GM12878 (cell line): ENCODE measurements around the gene CACNA1B. TPM values are rescaled to one million over a fixed set of nuclear protein-coding genes. Genes with fewer than 3 reads are reported as not detected.

Experiments used
- ATAC-seq: fragments of 200-7000 bp; cut with Tn5 transposase; 3 replicates; pipeline ENCODE4 v1.9.1; 2020; ENCODE audit warnings: mild to moderate bottlenecking, moderate library complexity
- BruUV-seq: library from RNA; stranded (reverse); fragments of 400-500 nt; replicated peaks from 2 replicates; lab custom pipeline; 2021; lab: Mats Ljungman, UMichigan
- CTCF ChIA-PET: fragments of 300-600 bp; sonication (Branson Sonifier 250); formaldehyde crosslinking; extraction: SDS; loops from one replicate; lab custom pipeline; 2021; ENCODE audit warnings: inconsistent platforms; lab: Yijun Ruan, JAX
- POLR2A ChIA-PET: fragments of 350-600 bp; formaldehyde crosslinking; extraction: SDS; loops from one replicate; lab custom pipeline; 2021; ENCODE audit warnings: inconsistent platforms; lab: Charles Lee
- RAD21 ChIA-PET: fragments of 300-600 bp; sonication (Branson Sonifier 250); formaldehyde crosslinking; loops from one replicate; lab custom pipeline; 2023; ENCODE audit warnings: antibody characterized with exemption; ENCODE audit not compliant: unreplicated experiment; lab: Charles Lee
- SMC1A ChIA-PET: fragments of 300-600 bp; sonication (Branson Sonifier 250); formaldehyde crosslinking; loops from one replicate; lab custom pipeline; 2023; ENCODE audit not compliant: unreplicated experiment, uncharacterized antibody; lab: Charles Lee
- DNase-seq: peaks from one replicate; pipeline ENCODE4 v3.0.0-alpha.2; 2011; ENCODE audit warnings: low read depth, low spot score
- FAIRE-seq: peaks from 3 replicates; lab custom pipeline; 2011; peaks lifted over from hg19 to GRCh38; lab: Jason Lieb, UNC
- H2AFZ ChIP-seq: 2 replicates; pipeline ENCODE4 v1.6.0; 2011; ENCODE audit warnings: low read depth, low read length, control low read depth; ENCODE audit not compliant: control insufficient read depth
- H3K27ac ChIP-seq: 2 replicates; pipeline ENCODE4 v1.5.1; 2011; ENCODE audit warnings: control low read depth; ENCODE audit not compliant: control insufficient read depth, insufficient read depth
- H3K27me3 ChIP-seq, 2 experiments: replicated peaks in 1 of 2; 2 replicates each; pipeline versions ENCODE4 v1.6.0 to v1.6.1; 2011; ENCODE audit warnings: low read length in 1 of 2; ENCODE audit not compliant: control insufficient read depth in 2 of 2, insufficient read depth in 2 of 2
- H3K36me3 ChIP-seq, 2 experiments: 2 replicates each; pipeline ENCODE4 v1.5.1; 2011; ENCODE audit warnings: low read length in 1 of 2; ENCODE audit not compliant: control insufficient read depth in 2 of 2, insufficient read depth in 2 of 2
- H3K4me1 ChIP-seq: 2 replicates; pipeline ENCODE4 v1.6.1; 2011; ENCODE audit warnings: mild to moderate bottlenecking, low read length, moderate library complexity, mixed read lengths; ENCODE audit not compliant: control insufficient read depth, insufficient read depth
- H3K4me2 ChIP-seq: 2 replicates; pipeline ENCODE4 v1.6.0; 2011; ENCODE audit warnings: control low read depth; ENCODE audit not compliant: control insufficient read depth, insufficient read depth
- H3K4me3 ChIP-seq: fragments of 200-600 bp; sonication (generic); 2 replicates; pipeline ENCODE4 v1.5.1; 2016
- H3K79me2 ChIP-seq: 2 replicates; pipeline ENCODE4 v1.6.0; 2011; ENCODE audit warnings: low read length; ENCODE audit not compliant: control insufficient read depth, insufficient read depth
- H3K9ac ChIP-seq: 2 replicates; pipeline ENCODE4 v1.8.0; 2011; ENCODE audit warnings: low read length, control low read depth, mixed read lengths; ENCODE audit not compliant: control insufficient read depth, insufficient read depth
- H3K9me3 ChIP-seq: replicated peaks from 3 replicates; pipeline ENCODE4 v1.5.1; 2011; ENCODE audit warnings: mild to moderate bottlenecking, low read length; ENCODE audit not compliant: control insufficient read depth, insufficient read depth
- H4K20me1 ChIP-seq: 2 replicates; pipeline ENCODE4 v1.6.0; 2011; ENCODE audit not compliant: control insufficient read depth, insufficient read depth
- ASH2L ChIP-seq: fragments of 300-600, 200-600 bp; sonication (generic); IDR thresholded peaks from 2 replicates; pipeline ENCODE4 v1.6.1; 2017; ENCODE audit warnings: low read depth, mild to moderate bottlenecking, borderline replicate concordance
- CREB1 ChIP-seq: IDR thresholded peaks from 2 replicates; pipeline ENCODE4 v1.6.1; 2012; ENCODE audit warnings: low read depth, mild to moderate bottlenecking, inconsistent platforms
- EGR1 ChIP-seq, 2 experiments: IDR thresholded peaks; 1 replicate in 1 of 2; 2 replicates in 1 of 2; pipeline ENCODE4 v1.6.1; 2011 to 2012; ENCODE audit warnings: low read depth in 2 of 2, low read length in 2 of 2, borderline replicate concordance in 1 of 2, mild to moderate bottlenecking in 1 of 2, moderate library complexity in 1 of 2
- ETV6 ChIP-seq, 2 experiments: fragments of 450-650 bp in 1 of 2; IDR thresholded peaks in 1 of 2; conservative IDR thresholded peaks in 1 of 2; 2 replicates each; pipeline ENCODE4 v1.6.1; 2014; ENCODE audit warnings: antibody characterized with exemption in 1 of 2, borderline replicate concordance in 1 of 2, low read depth in 1 of 2, mild to moderate bottlenecking in 1 of 2, moderate library complexity in 1 of 2
- JUNB ChIP-seq: IDR thresholded peaks from 2 replicates; pipeline ENCODE4 v1.6.1; 2016; ENCODE audit warnings: antibody characterized with exemption, mild to moderate bottlenecking
- REST ChIP-seq: IDR thresholded peaks from 2 replicates; pipeline ENCODE4 v1.6.1; 2012; ENCODE audit warnings: mild to moderate bottlenecking, low read depth, low read length
- TCF3 ChIP-seq: IDR thresholded peaks from 2 replicates; pipeline ENCODE4 v1.6.1; 2012; ENCODE audit warnings: low read depth, mild to moderate bottlenecking, low read length, borderline replicate concordance; ENCODE audit not compliant: insufficient read depth
- ZNF592 ChIP-seq: fragments of 450-650 bp; IDR thresholded peaks from 2 replicates; pipeline ENCODE4 v1.6.1; 2017; ENCODE audit warnings: mild to moderate bottlenecking, moderate library complexity
- WGBS: methylation state at CpG from one replicate; pipeline ENCODE4 v1.1.6; 2016; ENCODE audit warnings: low lambda C conversion rate; ENCODE audit not compliant: insufficient replicate concordance, insufficient coverage; ENCODE audit errors: missing lambda C conversion rate; 5-methylcytosine and 5-hydroxymethylcytosine counted together
- in situ Hi-C: fragments of 300-500 bp; cut with MboI; formaldehyde crosslinking; loops from 9 replicates; pipeline ENCODE4 v1.14.3; 2018; ENCODE audit warnings: mixed read lengths
- intact Hi-C: fragments of 100-400 bp; cut with micrococcal nuclease; formaldehyde crosslinking; loops from one replicate; pipeline ENCODE4 v1.14.2; 2022; ENCODE audit not compliant: unreplicated experiment
- polyA plus RNA-seq, 11 experiments: library from polyadenylated mRNA; depleted of rRNA in 4 of 11; unstranded in 6 of 11; stranded (reverse) in 5 of 11; fragments of >200 nt; fragmentation: Nextera tagmentation in 4 of 11; fragmentation: Illumina TruSeq in 1 of 11; extraction: Ambion mirVana in 4 of 11; extraction: Trizol in 1 of 11; gene quantifications; 1 replicate in 1 of 11; 2 replicates in 10 of 11; pipeline versions ENCODE4 v1.2.1 to v1.2.3, GENCODE V29; 2011 to 2016; ENCODE audit warnings: inconsistent platforms in 2 of 11, missing spikeins in 2 of 11, low read depth in 1 of 11
- total RNA-seq, 4 experiments: library from RNA; depleted of rRNA in 3 of 4; stranded (reverse); fragments of >200 nt in 3 of 4; fragmentation: Illumina TruSeq in 1 of 4; extraction: Trizol in 1 of 4; gene quantifications; 2 replicates each; pipeline versions ENCODE4 v1.2.1 to v1.2.3, GENCODE V29; 2013 to 2021

The CACNA1B gene
- total and polyA plus RNA-seq, 10 of the 15 experiments (the other 5 are each of a cell fraction or from before 2014, with no cell fraction given) = 0.01 to 0.03 (median 0.01) TPM; not detected in 7

GRCh38 chr9:137827908-137828526 is 49.6 kb upstream of the CACNA1B start (continued):
- TF ChIP-seq ZNF592 = no peak
- no peak for TF ChIP-seq ASH2L
- no peak for TF ChIP-seq CREB1
- no peak for TF ChIP-seq EGR1 (IDR thresholded peaks at IDR 0.05; ENCODE audit: borderline replicate concordance in 1 of 2, low read depth in 2 of 2, low read length in 2 of 2)

- Histone ChIP-seq H3K27me3 (no peaks in the 10 kb centered on the region), H3K4me3 (no peak overlapping the region), H3K9ac (no peak overlapping the region), H3K4me2 (no peak overlapping the region), H3K36me3 (peaks cover 31 to 42% of the 10 kb centered on the region in 2 experiments), H4K20me1 (peaks cover 3% of the 10 kb centered on the region), H2AFZ (no peak overlapping the region), H3K9me3 (no peaks in the 10 kb centered on the region; the same call in 2 of the 3 replicates), H3K27ac (no peak overlapping the region), H3K79me2 (no peaks in the 10 kb centered on the region; the same call in 1 of the 2 replicates), H3K4me1 (peaks cover 10% of the 10 kb centered on the region)
- no TSS peak for BruUV-seq
- ChIA-PET SMC1A (no interaction called here), CTCF (no interaction called here), RAD21 (no interaction called here), POLR2A (no interaction called here)
- FAIRE-seq = no peak
- intact Hi-C loops (no loop called here), in situ Hi-C loops (no loop called here)
- ATAC-seq = no peak
- TF ChIP-seq REST = peak; percentile 88
- no peak for TF ChIP-seq TCF3
- no peak for TF ChIP-seq ETV6 (conservative IDR thresholded peaks at IDR 0.05 in 1 of 2, IDR thresholded peaks at IDR 0.05 in 1 of 2; ENCODE audit: borderline replicate concordance in 1 of 2, low read depth in 1 of 2)
- TF ChIP-seq JUNB = no peak
- DNase-seq = no peak
- 84% methylated on average over 20 of the region's 21 CpGs for WGBS
These were observed 48.9 kb upstream of the CACNA1B start for GRCh38 chr9:137828527-137829259.
